ENCODE data around the gene COX6A1.
"Not testable (repeated sequence)": the region's sequence is repeated elsewhere in the genome, so short reads cannot be mapped to it uniquely, and the experiment has no call there.

COX6A1 gene

GRCh38 chr12:120483621-120484020, 45.7 kb downstream of the COX6A1 start:
- TF ChIP-seq ZNF70 (CRISPR knock-in tag; IDR thresholded peaks at IDR 0.05) (no peak), ZFP3 (CRISPR knock-in tag; IDR thresholded peaks at IDR 0.05) (no peak), ARNTL (CRISPR knock-in tag; IDR thresholded peaks at IDR 0.05; ENCODE audit: borderline replicate concordance, low read depth) (no peak), CSRNP3 (CRISPR knock-in tag; IDR thresholded peaks at IDR 0.05) (no peak), TCF4 (CRISPR knock-in tag; IDR thresholded peaks at IDR 0.05; ENCODE audit: borderline replicate concordance) (no peak)
- TF ChIP-seq, protein P1, sequence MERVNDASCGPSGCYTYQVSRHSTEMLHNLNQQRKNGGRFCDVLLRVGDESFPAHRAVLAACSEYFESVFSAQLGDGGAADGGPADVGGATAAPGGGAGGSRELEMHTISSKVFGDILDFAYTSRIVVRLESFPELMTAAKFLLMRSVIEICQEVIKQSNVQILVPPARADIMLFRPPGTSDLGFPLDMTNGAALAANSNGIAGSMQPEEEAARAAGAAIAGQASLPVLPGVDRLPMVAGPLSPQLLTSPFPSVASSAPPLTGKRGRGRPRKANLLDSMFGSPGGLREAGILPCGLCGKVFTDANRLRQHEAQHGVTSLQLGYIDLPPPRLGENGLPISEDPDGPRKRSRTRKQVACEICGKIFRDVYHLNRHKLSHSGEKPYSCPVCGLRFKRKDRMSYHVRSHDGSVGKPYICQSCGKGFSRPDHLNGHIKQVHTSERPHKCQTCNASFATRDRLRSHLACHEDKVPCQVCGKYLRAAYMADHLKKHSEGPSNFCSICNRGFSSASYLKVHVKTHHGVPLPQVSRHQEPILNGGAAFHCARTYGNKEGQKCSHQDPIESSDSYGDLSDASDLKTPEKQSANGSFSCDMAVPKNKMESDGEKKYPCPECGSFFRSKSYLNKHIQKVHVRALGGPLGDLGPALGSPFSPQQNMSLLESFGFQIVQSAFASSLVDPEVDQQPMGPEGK (CRISPR knock-in tag; IDR thresholded peaks at IDR 0.05; ENCODE audit: borderline replicate concordance) = no peak
- ATAC-seq = no peak

DNA sequence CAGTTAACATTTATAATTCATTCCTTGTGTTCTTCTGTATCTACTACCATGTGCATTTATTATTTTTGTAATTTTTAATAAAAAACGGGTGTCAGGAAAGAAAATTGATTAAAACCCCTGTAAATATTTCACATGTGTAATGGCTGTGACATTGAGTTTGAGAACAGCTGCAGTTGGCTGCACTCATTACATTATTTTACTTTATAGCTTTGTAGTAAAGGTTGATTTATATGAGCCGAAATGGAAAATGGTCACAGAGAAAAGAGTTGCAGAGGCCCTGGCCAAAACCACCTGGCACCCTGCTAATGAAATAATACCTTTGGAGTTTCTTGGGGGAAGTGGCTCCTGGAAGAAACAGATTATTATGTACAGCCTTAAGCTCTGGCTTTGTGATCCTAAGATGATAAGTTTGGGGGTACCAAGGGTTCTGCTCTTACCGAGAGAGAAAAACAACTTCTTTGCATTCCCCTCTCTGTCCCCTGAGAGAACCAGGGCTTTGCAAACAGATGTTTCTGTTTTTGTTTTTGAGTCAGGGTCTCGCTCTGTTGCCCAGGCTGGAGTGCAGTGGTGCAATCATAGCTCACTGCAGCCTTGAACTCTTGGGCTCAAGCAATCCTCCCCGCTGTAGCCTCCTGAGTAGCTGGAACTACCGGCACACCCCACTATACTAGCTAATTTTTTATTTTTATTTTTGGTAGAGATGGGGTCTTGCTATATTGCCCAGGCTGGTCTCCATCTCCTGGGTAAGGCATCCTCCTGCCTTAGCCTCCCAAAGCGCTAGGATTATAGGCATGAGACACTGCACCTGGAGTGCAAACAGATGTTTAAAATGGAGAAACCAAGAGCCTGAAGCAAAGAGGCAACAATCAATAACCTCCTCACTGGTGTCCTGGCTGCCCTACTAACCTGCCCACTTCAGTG, 48.3 kb downstream of the COX6A1 start:
- TF ChIP-seq SNAI2 (CRISPR knock-in tag; IDR thresholded peaks at IDR 0.05) (no peak), CSDC2 (CRISPR knock-in tag; IDR thresholded peaks at IDR 0.05) (no peak), TCF4 (CRISPR knock-in tag; IDR thresholded peaks at IDR 0.05; ENCODE audit: borderline replicate concordance) (peak; percentile 70; the same call in 1 of the 2 replicates)

DNA sequence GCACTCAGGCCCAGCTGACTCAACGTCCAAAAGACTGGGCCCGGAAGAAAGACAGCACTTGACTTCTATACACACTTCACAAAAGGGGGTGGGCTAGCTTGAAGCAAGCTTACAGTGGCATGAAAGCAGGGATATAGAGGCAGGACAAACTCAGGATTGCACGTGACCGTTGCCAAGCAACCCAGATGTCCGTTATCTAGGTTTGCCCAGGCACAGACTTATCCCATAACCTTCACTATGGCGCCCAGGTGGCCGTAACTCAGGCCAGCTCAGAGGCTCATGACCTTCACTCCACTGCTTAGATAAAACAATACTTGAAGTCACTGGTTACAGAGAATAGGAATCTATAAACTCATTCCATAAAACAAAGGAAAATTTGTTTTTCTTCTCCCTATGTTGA, 49.6 kb downstream of the COX6A1 start:
- not testable (repeated sequence) for ATAC-seq

More for the DNA sequence above, 48.3 kb downstream of the COX6A1 start:
- ATAC-seq = no peak

- ATAC-seq = no peak
Measured at GRCh38 chr12:120488057-120488640, 50.2 kb downstream of the COX6A1 start.

GRCh38 chr12:120489018-120489417, 51.1 kb downstream of the COX6A1 start:
- TF ChIP-seq, protein P2, sequence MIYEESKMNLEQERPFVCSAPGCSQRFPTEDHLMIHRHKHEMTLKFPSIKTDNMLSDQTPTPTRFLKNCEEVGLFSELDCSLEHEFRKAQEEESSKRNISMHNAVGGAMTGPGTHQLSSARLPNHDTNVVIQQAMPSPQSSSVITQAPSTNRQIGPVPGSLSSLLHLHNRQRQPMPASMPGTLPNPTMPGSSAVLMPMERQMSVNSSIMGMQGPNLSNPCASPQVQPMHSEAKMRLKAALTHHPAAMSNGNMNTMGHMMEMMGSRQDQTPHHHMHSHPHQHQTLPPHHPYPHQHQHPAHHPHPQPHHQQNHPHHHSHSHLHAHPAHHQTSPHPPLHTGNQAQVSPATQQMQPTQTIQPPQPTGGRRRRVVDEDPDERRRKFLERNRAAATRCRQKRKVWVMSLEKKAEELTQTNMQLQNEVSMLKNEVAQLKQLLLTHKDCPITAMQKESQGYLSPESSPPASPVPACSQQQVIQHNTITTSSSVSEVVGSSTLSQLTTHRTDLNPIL (CRISPR knock-in tag; IDR thresholded peaks at IDR 0.05; ENCODE audit: low read depth) = no peak
- TF ChIP-seq ZC3H10 (CRISPR knock-in tag; IDR thresholded peaks at IDR 0.05) (no peak), ZNF8 (CRISPR knock-in tag; IDR thresholded peaks at IDR 0.05) (no peak), ARNTL (CRISPR knock-in tag; IDR thresholded peaks at IDR 0.05; ENCODE audit: borderline replicate concordance, low read depth) (no peak), ESRRG (CRISPR knock-in tag; IDR thresholded peaks at IDR 0.05) (no peak), BACH2 (CRISPR knock-in tag; IDR thresholded peaks at IDR 0.05; ENCODE audit: borderline replicate concordance) (no peak)
- TF ChIP-seq, protein P3, sequence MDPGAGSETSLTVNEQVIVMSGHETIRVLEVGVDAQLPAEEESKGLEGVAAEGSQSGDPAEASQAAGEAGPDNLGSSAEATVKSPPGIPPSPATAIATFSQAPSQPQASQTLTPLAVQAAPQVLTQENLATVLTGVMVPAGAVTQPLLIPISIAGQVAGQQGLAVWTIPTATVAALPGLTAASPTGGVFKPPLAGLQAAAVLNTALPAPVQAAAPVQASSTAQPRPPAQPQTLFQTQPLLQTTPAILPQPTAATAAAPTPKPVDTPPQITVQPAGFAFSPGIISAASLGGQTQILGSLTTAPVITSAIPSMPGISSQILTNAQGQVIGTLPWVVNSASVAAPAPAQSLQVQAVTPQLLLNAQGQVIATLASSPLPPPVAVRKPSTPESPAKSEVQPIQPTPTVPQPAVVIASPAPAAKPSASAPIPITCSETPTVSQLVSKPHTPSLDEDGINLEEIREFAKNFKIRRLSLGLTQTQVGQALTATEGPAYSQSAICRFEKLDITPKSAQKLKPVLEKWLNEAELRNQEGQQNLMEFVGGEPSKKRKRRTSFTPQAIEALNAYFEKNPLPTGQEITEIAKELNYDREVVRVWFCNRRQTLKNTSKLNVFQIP (CRISPR knock-in tag; IDR thresholded peaks at IDR 0.05; ENCODE audit: borderline replicate concordance, low read depth) = no peak
- ATAC-seq = no peak

More at GRCh38 chr12:120488057-120488640, 50.2 kb downstream of the COX6A1 start:
- TF ChIP-seq ESRRG (CRISPR knock-in tag; IDR thresholded peaks at IDR 0.05) (no peak), RARB (CRISPR knock-in tag; IDR thresholded peaks at IDR 0.05) (no peak), OSR1 (CRISPR knock-in tag; IDR thresholded peaks at IDR 0.05) (no peak), ZNF70 (CRISPR knock-in tag; IDR thresholded peaks at IDR 0.05) (no peak), GLIS3 (CRISPR knock-in tag; IDR thresholded peaks at IDR 0.05) (no peak), ZNF565 (CRISPR knock-in tag; conservative IDR thresholded peaks at IDR 0.05; ENCODE audit: low read depth) (no peak)
